ENCODE data around the gene SLC35F4.

DNA sequence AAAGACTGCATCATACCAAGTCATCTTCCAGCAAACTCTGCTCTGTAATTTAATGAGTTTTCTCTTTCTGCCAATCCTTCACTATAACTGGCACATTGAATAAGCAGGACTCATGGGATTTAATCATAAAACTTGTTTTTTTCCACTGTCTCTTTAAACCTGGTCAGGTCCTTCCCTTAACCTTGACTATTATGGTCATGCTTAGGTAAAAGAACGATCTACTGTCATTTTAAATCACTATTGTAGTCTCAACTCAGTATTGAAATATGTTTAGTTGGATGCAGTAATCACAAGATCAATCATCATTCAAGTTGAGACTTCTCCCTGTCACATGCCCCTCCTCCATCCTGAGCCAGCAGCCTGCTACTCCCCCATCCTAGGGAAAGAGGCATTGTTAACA lies 56.1 kb downstream of the SLC35F4 start:
- TF ChIP-seq, protein P1, sequence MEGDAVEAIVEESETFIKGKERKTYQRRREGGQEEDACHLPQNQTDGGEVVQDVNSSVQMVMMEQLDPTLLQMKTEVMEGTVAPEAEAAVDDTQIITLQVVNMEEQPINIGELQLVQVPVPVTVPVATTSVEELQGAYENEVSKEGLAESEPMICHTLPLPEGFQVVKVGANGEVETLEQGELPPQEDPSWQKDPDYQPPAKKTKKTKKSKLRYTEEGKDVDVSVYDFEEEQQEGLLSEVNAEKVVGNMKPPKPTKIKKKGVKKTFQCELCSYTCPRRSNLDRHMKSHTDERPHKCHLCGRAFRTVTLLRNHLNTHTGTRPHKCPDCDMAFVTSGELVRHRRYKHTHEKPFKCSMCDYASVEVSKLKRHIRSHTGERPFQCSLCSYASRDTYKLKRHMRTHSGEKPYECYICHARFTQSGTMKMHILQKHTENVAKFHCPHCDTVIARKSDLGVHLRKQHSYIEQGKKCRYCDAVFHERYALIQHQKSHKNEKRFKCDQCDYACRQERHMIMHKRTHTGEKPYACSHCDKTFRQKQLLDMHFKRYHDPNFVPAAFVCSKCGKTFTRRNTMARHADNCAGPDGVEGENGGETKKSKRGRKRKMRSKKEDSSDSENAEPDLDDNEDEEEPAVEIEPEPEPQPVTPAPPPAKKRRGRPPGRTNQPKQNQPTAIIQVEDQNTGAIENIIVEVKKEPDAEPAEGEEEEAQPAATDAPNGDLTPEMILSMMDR (IDR thresholded peaks at IDR 0.05 in 4 of 5, conservative IDR thresholded peaks at IDR 0.05 in 1 of 5) = no peak
- no peak for TF ChIP-seq POLR2A (IDR thresholded peaks at IDR 0.05)
